Neural cell (in vitro differentiated cells): Measurements from ENCODE around the gene GPER1. TPM values are rescaled to one million over a fixed set of nuclear protein-coding genes. Genes with fewer than 3 reads are reported as not detected.
"Not testable (repeated sequence)": the region's sequence is repeated elsewhere in the genome, so short reads cannot be mapped to it uniquely, and the experiment has no call there.

ENCODE experiments used
- H2AFZ ChIP-seq: fragments of 200-600, 300-800 bp; sonication (generic), shearing (Covaris generic); 2 replicates; pipeline ENCODE4 v1.6.0; 2014; ENCODE audit warnings: low read depth, mild to moderate bottlenecking, antibody characterized with exemption, low read length, moderate library complexity
- H3F3A ChIP-seq: fragments of 200-600 bp; shearing (Covaris generic); 2 replicates; pipeline ENCODE4 v1.6.1; 2016; ENCODE audit warnings: mild to moderate bottlenecking, moderate library complexity, mixed read lengths, antibody characterized with exemption, low read length; ENCODE audit not compliant: insufficient read depth, poor library complexity, severe bottlenecking
- H3K27ac ChIP-seq: fragments of 200-600, 300-800 bp; sonication (generic), shearing (Covaris generic); 2 replicates; pipeline ENCODE4 v1.5.1; 2014; ENCODE audit warnings: mild to moderate bottlenecking, low read length, moderate library complexity
- H3K27me3 ChIP-seq: fragments of 300-800, 200-600 bp; sonication (generic), shearing (Covaris generic); 2 replicates; pipeline ENCODE4 v1.6.0; 2014; ENCODE audit warnings: mild to moderate bottlenecking, low read depth, low read length, moderate library complexity; ENCODE audit not compliant: insufficient read depth
- H3K36me3 ChIP-seq: fragments of 300-800, 200-600 bp; sonication (generic), shearing (Covaris generic); 2 replicates; pipeline ENCODE4 v1.5.1; 2014; ENCODE audit warnings: mild to moderate bottlenecking, antibody characterized with exemption, low read length, moderate library complexity; ENCODE audit not compliant: insufficient read depth
- H3K4me2 ChIP-seq: fragments of 300-800, 200-600 bp; sonication (generic), shearing (Covaris generic); 2 replicates; pipeline ENCODE4 v1.6.0; 2014; ENCODE audit warnings: mild to moderate bottlenecking, low read length
- H3K4me3 ChIP-seq: fragments of 300-800, 200-600 bp; sonication (generic), shearing (Covaris generic); 2 replicates; pipeline ENCODE4 v1.5.1; 2014; ENCODE audit warnings: mild to moderate bottlenecking, low read length, moderate library complexity
- H3K79me2 ChIP-seq: fragments of 200-600 bp; shearing (Covaris generic); replicated peaks from 2 replicates; pipeline ENCODE4 v1.6.0; 2014; ENCODE audit warnings: mild to moderate bottlenecking, low read length, moderate library complexity; ENCODE audit not compliant: insufficient read depth
- H3K9ac ChIP-seq: fragments of 300-800, 200-600 bp; sonication (generic), shearing (Covaris generic); 2 replicates; pipeline ENCODE4 v1.6.1; 2016; ENCODE audit warnings: mild to moderate bottlenecking, low read length, mixed read lengths
- H3K9me2 ChIP-seq: fragments of 200-600 bp; shearing (Covaris generic); 2 replicates; pipeline ENCODE4 v1.6.1; 2016; ENCODE audit warnings: mild to moderate bottlenecking, low read length, mixed read lengths; ENCODE audit not compliant: insufficient read depth
- H3K9me3 ChIP-seq: fragments of 200-600, 300-800 bp; sonication (generic), shearing (Covaris generic); 2 replicates; pipeline ENCODE4 v1.6.1; 2016; ENCODE audit warnings: mild to moderate bottlenecking, mixed run types, low read length, moderate library complexity, mixed read lengths
- H4K20me1 ChIP-seq: fragments of 200-600 bp; shearing (Covaris generic); 2 replicates; pipeline ENCODE4 v1.6.1; 2016; ENCODE audit warnings: mild to moderate bottlenecking, mixed run types; ENCODE audit not compliant: insufficient read depth
- EP300 ChIP-seq: fragments of 450-650 bp; conservative IDR thresholded peaks from 2 replicates; pipeline ENCODE4 v1.6.1; 2014; ENCODE audit warnings: antibody characterized with exemption, mild to moderate bottlenecking, moderate library complexity; ENCODE audit not compliant: poor library complexity, severe bottlenecking
- EZH2 ChIP-seq: fragments of 200-600, 300-800 bp; shearing (Covaris generic), sonication (generic); IDR thresholded peaks from 2 replicates; pipeline ENCODE4 v1.6.1; 2014; ENCODE audit warnings: antibody characterized with exemption, low read length, borderline replicate concordance, mild to moderate bottlenecking; ENCODE audit not compliant: insufficient read depth, poor library complexity, severe bottlenecking
- MXI1 ChIP-seq: fragments of 450-650 bp; conservative IDR thresholded peaks from 2 replicates; pipeline ENCODE4 v1.6.1; 2014; ENCODE audit warnings: antibody characterized with exemption, mild to moderate bottlenecking; ENCODE audit not compliant: poor library complexity, severe bottlenecking
- POLR2AphosphoS5 ChIP-seq: IDR thresholded peaks from 2 replicates; pipeline ENCODE4 v1.6.1; 2012
- RAD21 ChIP-seq: fragments of 450-650 bp; conservative IDR thresholded peaks from 2 replicates; pipeline ENCODE4 v1.6.1; 2014; ENCODE audit warnings: antibody characterized with exemption, mild to moderate bottlenecking, moderate library complexity
- SMC3 ChIP-seq: fragments of 450-650 bp; conservative IDR thresholded peaks from 2 replicates; pipeline ENCODE4 v1.6.1; 2014; ENCODE audit warnings: antibody characterized with exemption, mild to moderate bottlenecking, moderate library complexity; ENCODE audit not compliant: poor library complexity
- TAF1 ChIP-seq: IDR thresholded peaks from 2 replicates; pipeline ENCODE4 v1.6.1; 2012; ENCODE audit warnings: low read depth
- polyA plus RNA-seq: library from polyadenylated mRNA; depleted of rRNA; stranded (reverse); fragments of >200 nt; gene quantifications from 2 replicates; pipeline ENCODE4 v1.2.3, GENCODE V29; 2014
- TF ChIP-seq, protein P1 (sequence below): fragments of 450-650 bp; IDR thresholded peaks from 2 replicates; pipeline ENCODE4 v1.5.1; 2014; ENCODE audit warnings: antibody characterized with exemption, mild to moderate bottlenecking, moderate library complexity; ENCODE audit not compliant: poor library complexity, severe bottlenecking
- TF ChIP-seq, protein P2 (sequence below): IDR thresholded peaks from 2 replicates; pipeline ENCODE4 v1.6.1; 2012; ENCODE audit warnings: borderline replicate concordance

GPER1 gene
- polyA plus RNA-seq, 1 donor from 2014 or later: not detected

DNA sequence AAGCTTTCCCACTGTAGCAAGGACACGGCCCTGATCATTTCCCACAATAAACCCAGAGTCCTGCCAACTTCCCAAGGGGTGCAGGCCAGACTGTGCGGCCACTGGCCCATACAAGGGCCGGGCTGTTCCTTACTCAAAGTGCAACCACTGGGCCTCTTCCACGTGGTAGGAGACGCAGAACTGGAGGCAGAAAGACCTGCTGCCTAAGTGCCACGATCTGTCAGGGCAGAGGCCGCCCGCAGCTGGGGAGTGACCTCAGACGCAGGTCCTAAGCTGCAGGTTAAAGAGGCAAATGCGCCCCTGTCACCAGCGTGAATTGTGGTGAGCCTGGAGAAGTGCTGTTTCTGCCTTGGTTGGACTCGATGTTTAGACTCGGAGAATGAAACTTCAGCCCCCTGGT lies 26.2 kb downstream of the GPER1 start:
- H3K9me3 ChIP-seq: no peaks in the 10 kb centered on the region
- no peak for TF ChIP-seq TAF1
- TF ChIP-seq, protein P1, sequence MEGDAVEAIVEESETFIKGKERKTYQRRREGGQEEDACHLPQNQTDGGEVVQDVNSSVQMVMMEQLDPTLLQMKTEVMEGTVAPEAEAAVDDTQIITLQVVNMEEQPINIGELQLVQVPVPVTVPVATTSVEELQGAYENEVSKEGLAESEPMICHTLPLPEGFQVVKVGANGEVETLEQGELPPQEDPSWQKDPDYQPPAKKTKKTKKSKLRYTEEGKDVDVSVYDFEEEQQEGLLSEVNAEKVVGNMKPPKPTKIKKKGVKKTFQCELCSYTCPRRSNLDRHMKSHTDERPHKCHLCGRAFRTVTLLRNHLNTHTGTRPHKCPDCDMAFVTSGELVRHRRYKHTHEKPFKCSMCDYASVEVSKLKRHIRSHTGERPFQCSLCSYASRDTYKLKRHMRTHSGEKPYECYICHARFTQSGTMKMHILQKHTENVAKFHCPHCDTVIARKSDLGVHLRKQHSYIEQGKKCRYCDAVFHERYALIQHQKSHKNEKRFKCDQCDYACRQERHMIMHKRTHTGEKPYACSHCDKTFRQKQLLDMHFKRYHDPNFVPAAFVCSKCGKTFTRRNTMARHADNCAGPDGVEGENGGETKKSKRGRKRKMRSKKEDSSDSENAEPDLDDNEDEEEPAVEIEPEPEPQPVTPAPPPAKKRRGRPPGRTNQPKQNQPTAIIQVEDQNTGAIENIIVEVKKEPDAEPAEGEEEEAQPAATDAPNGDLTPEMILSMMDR: no peak
- TF ChIP-seq, protein P2, sequence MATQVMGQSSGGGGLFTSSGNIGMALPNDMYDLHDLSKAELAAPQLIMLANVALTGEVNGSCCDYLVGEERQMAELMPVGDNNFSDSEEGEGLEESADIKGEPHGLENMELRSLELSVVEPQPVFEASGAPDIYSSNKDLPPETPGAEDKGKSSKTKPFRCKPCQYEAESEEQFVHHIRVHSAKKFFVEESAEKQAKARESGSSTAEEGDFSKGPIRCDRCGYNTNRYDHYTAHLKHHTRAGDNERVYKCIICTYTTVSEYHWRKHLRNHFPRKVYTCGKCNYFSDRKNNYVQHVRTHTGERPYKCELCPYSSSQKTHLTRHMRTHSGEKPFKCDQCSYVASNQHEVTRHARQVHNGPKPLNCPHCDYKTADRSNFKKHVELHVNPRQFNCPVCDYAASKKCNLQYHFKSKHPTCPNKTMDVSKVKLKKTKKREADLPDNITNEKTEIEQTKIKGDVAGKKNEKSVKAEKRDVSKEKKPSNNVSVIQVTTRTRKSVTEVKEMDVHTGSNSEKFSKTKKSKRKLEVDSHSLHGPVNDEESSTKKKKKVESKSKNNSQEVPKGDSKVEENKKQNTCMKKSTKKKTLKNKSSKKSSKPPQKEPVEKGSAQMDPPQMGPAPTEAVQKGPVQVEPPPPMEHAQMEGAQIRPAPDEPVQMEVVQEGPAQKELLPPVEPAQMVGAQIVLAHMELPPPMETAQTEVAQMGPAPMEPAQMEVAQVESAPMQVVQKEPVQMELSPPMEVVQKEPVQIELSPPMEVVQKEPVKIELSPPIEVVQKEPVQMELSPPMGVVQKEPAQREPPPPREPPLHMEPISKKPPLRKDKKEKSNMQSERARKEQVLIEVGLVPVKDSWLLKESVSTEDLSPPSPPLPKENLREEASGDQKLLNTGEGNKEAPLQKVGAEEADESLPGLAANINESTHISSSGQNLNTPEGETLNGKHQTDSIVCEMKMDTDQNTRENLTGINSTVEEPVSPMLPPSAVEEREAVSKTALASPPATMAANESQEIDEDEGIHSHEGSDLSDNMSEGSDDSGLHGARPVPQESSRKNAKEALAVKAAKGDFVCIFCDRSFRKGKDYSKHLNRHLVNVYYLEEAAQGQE: no peak
- no peak for TF ChIP-seq POLR2AphosphoS5
- no peaks in the 10 kb centered on the region for H4K20me1 ChIP-seq
- H3K9ac ChIP-seq: no peak overlapping the region
- no peak overlapping the region for H3K4me3 ChIP-seq
- no peak overlapping the region for H3K4me2 ChIP-seq
- no peaks in the 10 kb centered on the region for H3K79me2 ChIP-seq
- no peak overlapping the region for H3K27ac ChIP-seq
- H3K36me3 ChIP-seq: no peaks in the 10 kb centered on the region
- H3K9me2 ChIP-seq: no peaks in the 10 kb centered on the region
- no peaks in the 10 kb centered on the region for H3F3A ChIP-seq
- no peaks in the 10 kb centered on the region for H3K27me3 ChIP-seq
- H2AFZ ChIP-seq: no peak overlapping the region

DNA sequence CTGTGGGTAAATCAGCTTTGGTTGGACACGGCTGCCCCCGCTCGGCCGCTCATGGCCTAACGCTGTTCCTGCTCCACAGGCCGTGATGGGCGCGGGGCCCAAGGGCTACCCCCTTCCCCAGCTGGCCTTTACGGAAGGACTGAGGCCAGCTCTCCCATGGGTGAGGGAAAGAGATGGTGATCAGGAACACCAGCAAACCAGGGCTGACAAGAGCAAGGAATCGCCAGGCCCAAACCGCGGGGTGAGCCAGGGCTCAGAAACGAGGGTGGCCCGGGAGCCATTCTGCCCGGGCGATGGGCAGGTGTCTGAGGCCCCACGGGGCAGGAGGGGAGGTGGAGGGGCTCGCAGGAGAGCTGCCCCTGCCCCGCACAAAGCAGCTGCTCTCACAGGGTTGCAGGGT lies 26.6 kb downstream of the GPER1 start:
- Histone ChIP-seq H3K9ac (no peak overlapping the region), H3K9me3 (no peaks in the 10 kb centered on the region), H2AFZ (no peak overlapping the region), H3K4me3 (no peak overlapping the region), H3K27ac (no peak overlapping the region), H3K36me3 (no peaks in the 10 kb centered on the region), H3F3A (no peaks in the 10 kb centered on the region), H3K79me2 (no peaks in the 10 kb centered on the region), H3K9me2 (no peaks in the 10 kb centered on the region), H4K20me1 (no peaks in the 10 kb centered on the region), H3K27me3 (no peaks in the 10 kb centered on the region), H3K4me2 (no peak overlapping the region)
- TF ChIP-seq, protein P2: no peak
- TF ChIP-seq, protein P1: no peak
- no peak for TF ChIP-seq MXI1
- no peak for TF ChIP-seq EP300
- TF ChIP-seq RAD21: no peak
- no peak for TF ChIP-seq POLR2AphosphoS5
- TF ChIP-seq TAF1: no peak
- no peak for TF ChIP-seq EZH2
- TF ChIP-seq SMC3: no peak

DNA sequence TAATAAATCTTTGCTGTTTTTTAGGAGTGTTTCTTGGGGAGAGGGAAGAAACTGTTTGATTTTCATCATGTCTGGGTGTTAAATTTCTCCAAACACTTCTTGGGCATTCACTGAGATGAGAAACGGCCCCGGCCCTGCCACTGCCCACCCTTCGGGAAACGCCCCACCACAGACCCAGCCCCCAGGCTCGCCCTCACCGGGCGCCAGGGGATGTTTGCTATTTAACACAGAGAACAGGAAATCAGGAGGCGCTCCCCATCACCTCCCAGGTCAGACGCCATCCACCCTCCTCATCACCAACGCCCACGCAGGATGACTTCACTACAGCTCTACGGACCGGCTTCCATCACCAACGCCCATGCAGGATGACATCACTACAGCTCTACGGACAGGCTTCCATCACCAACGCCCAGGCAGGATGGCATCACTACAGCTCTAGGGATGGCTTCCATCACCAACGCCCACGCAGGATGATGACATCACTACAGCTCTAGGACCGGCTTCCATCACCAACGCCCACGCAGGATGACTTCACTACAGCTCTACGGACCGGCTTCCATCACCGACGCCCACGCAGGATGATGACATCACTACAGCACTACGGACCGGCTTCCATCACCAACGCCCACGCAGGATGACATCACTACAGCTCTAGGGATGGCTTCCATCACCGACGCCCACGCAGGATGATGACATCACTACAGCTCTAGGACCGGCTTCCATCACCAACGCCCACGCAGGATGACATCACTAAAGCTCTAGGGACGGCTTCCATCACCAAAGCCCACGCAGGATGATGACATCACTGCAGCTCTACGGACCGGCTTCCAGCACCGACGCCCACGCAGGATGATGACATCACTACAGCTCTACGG lies 27.5 kb downstream of the GPER1 start:
- H3K36me3 ChIP-seq, H3F3A ChIP-seq, H3K27me3 ChIP-seq, H3K9me2 ChIP-seq, H3K4me3 ChIP-seq, H3K27ac ChIP-seq, H3K9ac ChIP-seq, H4K20me1 ChIP-seq, H3K9me3 ChIP-seq, H3K79me2 ChIP-seq, H2AFZ ChIP-seq, H3K4me2 ChIP-seq: not testable (repeated sequence)
